ENCODE results near the gene ALCAM.

Gene ALCAM

GRCh38 chr3:105483476-105483875, 116.8 kb downstream of the ALCAM start:
- no peak for TF ChIP-seq CTCF (IDR thresholded peaks at IDR 0.05; ENCODE audit: extremely low read depth, insufficient read depth, missing control alignments)
- no peak for DNase-seq (ENCODE audit: low spot score)
- in situ Hi-C loops (cut with MboI; ENCODE audit: low pct_unique_long_range_greater_than_20kb, low sequenced_read_pairs, unreplicated experiment) = no loop called here

GRCh38 chr3:105490045-105490444, 123.3 kb downstream of the ALCAM start:
- in situ Hi-C loops (cut with MboI; ENCODE audit: low pct_unique_long_range_greater_than_20kb, low sequenced_read_pairs, unreplicated experiment) = no loop called here
- DNase-seq (ENCODE audit: low spot score) = no peak
- no peak for TF ChIP-seq CTCF (IDR thresholded peaks at IDR 0.05; ENCODE audit: extremely low read depth, insufficient read depth, missing control alignments)

GRCh38 chr3:105493305-105493892, 126.7 kb downstream of the ALCAM start:
- in situ Hi-C loops (cut with MboI; ENCODE audit: low pct_unique_long_range_greater_than_20kb, low sequenced_read_pairs, unreplicated experiment) = no loop called here
- no peak for TF ChIP-seq CTCF (IDR thresholded peaks at IDR 0.05; ENCODE audit: extremely low read depth, insufficient read depth, missing control alignments)
- DNase-seq (ENCODE audit: low spot score) = no peak

GRCh38 chr3:105495021-105495420, 128.3 kb downstream of the ALCAM start:
- in situ Hi-C loops (cut with MboI; ENCODE audit: low pct_unique_long_range_greater_than_20kb, low sequenced_read_pairs, unreplicated experiment) = no loop called here
- TF ChIP-seq CTCF (IDR thresholded peaks at IDR 0.05; ENCODE audit: extremely low read depth, insufficient read depth, missing control alignments) = no peak

GRCh38 chr3:105496343-105496742, 129.6 kb downstream of the ALCAM start:
- in situ Hi-C loops (cut with MboI; ENCODE audit: low pct_unique_long_range_greater_than_20kb, low sequenced_read_pairs, unreplicated experiment) = no loop called here
- no peak for DNase-seq (ENCODE audit: low spot score)

More at GRCh38 chr3:105495021-105495420, 128.3 kb downstream of the ALCAM start:
- no peak for DNase-seq (ENCODE audit: low spot score)

GRCh38 chr3:105497386-105497785, 130.7 kb downstream of the ALCAM start:
- no peak for TF ChIP-seq CTCF (IDR thresholded peaks at IDR 0.05; ENCODE audit: extremely low read depth, insufficient read depth, missing control alignments)
- in situ Hi-C loops (cut with MboI; ENCODE audit: low pct_unique_long_range_greater_than_20kb, low sequenced_read_pairs, unreplicated experiment) = no loop called here
- no peak for DNase-seq (ENCODE audit: low spot score)

More at GRCh38 chr3:105496343-105496742, 129.6 kb downstream of the ALCAM start:
- no peak for TF ChIP-seq CTCF (IDR thresholded peaks at IDR 0.05; ENCODE audit: extremely low read depth, insufficient read depth, missing control alignments)
